NB4 (cell line): ENCODE results near the gene CHST14.
A peak's percentile ranks its signal among the peaks of the same experiment; 100 is the strongest.

ENCODE experiments used
- DNase-seq: peaks from one replicate; pipeline ENCODE4 v3.0.0; 2010; ENCODE audit warnings: low read depth
- H3K4me3 ChIP-seq: one replicate; pipeline ENCODE4 v1.5.1; 2011; ENCODE audit warnings: mild to moderate bottlenecking, low read depth, low read length, moderate library complexity
- CTCF ChIP-seq: IDR thresholded peaks from one replicate; pipeline ENCODE4 v1.5.1; 2012; ENCODE audit warnings: low read depth, low read length
- MAX ChIP-seq: IDR thresholded peaks from 2 replicates; pipeline ENCODE4 v1.6.1; 2011; ENCODE audit warnings: low read depth, low read length
- MYC ChIP-seq: IDR thresholded peaks from 2 replicates; pipeline ENCODE4 v1.6.1; 2011; ENCODE audit warnings: low read depth, low read length
- POLR2A ChIP-seq: IDR thresholded peaks from 2 replicates; pipeline ENCODE4 v1.6.1; 2011; ENCODE audit warnings: mild to moderate bottlenecking; ENCODE audit not compliant: insufficient read length; ENCODE audit errors: extremely low read depth

Gene CHST14

GRCh38 chr15:40469776-40470390 is 901 bp upstream of the CHST14 start:
- peak overlapping the region; percentile 49 for H3K4me3 ChIP-seq
- DNase-seq = no peak
- no peak for TF ChIP-seq MAX
- TF ChIP-seq MYC = no peak
- no peak for TF ChIP-seq CTCF
- no peak for TF ChIP-seq POLR2A

GRCh38 chr15:40471105-40471807 is 472 bp downstream of the CHST14 start:
- TF ChIP-seq CTCF (no peak), MAX (peak; percentile 74), POLR2A (peak; percentile 65), MYC (peak; percentile 91)
- DNase-seq = peak; percentile 85
- H3K4me3 ChIP-seq = peak overlapping the region; percentile 67

GRCh38 chr15:40471808-40472150 is 995 bp downstream of the CHST14 start:
- TF ChIP-seq POLR2A (no peak), MAX (no peak), MYC (no peak), CTCF (no peak)
- DNase-seq = no peak
- H3K4me3 ChIP-seq = peak overlapping the region; percentile 67

- H3K4me3 ChIP-seq = peak overlapping the region; percentile 67
- TF ChIP-seq MYC (no peak), CTCF (no peak), MAX (no peak), POLR2A (no peak)
- no peak for DNase-seq
These were observed 1.5 kb downstream of the CHST14 start for GRCh38 chr15:40472171-40472727.

GRCh38 chr15:40474581-40474980 is 3.8 kb downstream of the CHST14 start:
- no peak overlapping the region for H3K4me3 ChIP-seq
- TF ChIP-seq POLR2A (no peak), MAX (no peak), CTCF (no peak), MYC (no peak)
- DNase-seq = no peak
